NCI-H2081 treated with DMSO at 0.1 percent for 48 hours (cell line): ENCODE results near the gene MLLT3.

Experiments
- DNase-seq: peaks from one replicate; lab custom pipeline; 2025; lab: John Stamatoyannopoulos, UW

The MLLT3 gene

DNA sequence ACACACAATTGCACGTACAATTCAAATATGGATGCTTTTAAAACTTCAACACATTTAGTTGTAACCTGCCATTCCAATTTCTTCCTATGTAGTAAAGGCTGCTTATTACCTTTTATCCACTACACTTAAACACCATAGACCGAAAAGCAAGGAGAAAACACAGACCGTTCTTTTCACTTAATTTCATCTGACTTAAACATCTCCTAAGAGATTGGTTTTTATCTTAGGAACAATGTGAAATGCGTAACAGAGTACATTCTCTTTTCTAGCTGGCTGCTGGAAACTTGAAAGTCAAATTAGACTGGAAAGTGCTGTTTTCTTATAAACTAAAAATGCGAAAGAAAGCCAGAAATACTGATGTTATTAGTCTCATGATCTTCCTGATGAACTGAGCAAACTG is 241.8 kb downstream of the MLLT3 start:
- no peak for DNase-seq

DNA sequence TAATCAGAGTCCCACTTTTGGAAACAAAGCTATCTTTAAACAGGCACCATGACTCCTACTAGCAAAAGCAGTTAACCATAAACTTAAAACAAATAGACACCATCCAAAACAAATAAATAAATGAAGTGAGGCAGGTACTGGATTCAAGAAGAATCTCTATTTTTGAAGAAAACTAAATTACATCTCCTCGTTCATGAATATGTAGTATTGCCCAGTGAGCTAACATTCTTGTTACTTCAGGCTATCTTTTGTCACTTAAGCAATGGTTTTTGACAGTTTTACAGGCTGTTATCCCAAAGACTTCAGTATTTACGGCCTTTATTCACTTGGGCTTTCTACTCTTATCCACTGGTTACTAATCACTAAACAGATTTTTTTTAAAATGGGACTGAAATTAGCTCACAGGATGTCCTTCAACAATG is 242.5 kb downstream of the MLLT3 start:
- DNase-seq, result no peak

DNA sequence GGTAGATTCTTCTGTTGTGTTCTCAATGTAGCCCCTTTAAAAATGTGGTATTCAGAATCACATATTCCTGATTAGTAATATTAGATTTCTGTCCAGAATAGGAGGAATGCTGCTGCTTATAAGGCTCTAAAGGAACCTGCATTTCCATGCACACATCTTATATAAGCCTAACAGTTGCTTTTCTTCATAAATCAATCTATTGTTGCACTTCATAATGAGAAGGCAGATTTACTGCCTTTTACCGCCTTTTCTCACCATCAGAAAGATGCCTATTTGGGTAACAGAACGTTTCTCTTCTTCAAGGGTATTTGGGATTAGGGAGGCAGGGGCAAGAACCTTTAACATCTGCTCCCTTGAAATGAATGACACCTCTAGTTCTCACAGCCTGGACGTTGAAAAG is 243.4 kb downstream of the MLLT3 start:
- no peak for DNase-seq

DNA sequence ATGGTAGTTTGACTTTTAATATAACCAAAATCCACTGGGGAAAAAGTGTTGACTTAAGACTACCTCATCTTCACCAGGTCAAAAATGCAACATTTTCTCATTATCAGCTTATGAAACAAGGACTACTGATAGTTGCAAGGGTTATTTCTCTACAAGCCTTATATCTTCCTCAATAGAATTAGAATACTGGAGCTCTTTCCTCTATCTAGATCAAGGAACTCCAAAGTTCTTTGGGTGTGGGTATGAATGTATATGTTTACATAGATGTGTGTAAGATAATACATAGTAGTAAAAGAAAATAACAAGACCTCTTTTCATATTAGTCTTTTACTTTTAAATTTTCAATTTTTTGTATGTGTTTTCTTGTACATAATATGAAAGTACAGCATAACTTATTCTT is 244.5 kb downstream of the MLLT3 start:
- DNase-seq, result no peak

DNA sequence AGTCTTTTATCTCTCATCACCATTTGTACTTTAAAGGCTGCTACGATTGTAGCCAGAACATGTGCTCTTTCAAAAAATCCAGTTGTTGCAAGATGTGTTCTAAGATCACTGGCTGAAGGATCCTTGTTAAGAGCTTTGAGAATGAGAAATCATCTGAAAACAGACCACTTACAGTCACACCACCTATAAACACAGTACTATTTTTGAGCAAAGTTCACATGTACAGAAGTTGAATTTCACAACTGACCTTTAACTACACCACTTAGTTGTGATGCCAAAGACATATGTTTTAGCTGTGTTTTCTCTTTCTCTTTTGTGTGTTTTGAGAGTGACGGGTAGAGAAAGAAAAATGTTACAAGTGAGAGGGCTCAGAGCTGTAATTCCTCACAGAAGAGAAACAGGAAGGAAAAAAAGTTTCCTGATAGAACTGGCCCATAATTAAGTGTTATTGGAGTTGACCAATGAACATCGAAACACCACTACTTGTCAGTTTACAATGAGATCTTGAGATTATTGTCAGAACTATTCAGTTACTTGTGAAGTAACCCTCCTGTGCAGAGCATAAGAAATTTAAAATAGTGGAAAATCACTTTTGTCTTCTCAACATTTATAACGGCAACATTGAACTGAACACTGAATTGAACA is 245.4 kb downstream of the MLLT3 start:
- no peak for DNase-seq

DNA sequence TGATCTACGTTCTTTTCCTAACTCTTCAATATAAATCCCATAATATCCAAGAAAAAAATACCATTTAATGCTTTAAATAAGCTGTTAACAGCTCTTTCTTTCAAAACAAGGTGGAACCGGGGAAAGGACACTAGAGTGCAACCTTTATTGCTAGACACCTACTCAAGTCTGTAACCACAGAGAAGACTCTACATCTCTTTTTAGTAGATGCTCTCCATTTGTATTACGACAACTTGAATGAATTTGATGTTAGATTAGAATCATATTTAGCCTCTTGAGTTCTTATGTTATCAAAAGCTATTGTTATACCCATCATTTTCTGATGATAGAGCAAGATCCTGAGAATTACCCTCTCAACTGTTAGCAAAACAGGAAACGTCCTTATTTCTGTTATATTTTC is 246.3 kb downstream of the MLLT3 start:
- no peak for DNase-seq

DNA sequence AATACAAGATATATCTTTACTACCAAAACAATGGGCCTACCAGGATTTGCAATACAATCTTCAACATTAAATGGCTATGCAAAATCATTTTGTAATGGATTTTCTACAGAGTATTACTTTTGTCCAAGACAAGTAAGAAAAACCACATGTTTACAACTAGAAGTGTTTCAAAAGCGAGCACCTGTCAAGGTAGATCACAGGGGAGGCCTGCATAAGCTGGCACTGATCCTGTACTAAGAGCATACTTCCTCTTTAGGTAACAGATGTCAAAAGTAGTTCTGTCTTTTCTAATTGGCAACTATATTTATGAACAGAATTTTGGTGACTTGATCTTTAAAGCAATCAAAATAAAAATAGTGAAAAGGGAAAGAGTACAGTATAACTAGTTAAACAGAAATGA is 249.0 kb downstream of the MLLT3 start:
- DNase-seq, result no peak

DNA sequence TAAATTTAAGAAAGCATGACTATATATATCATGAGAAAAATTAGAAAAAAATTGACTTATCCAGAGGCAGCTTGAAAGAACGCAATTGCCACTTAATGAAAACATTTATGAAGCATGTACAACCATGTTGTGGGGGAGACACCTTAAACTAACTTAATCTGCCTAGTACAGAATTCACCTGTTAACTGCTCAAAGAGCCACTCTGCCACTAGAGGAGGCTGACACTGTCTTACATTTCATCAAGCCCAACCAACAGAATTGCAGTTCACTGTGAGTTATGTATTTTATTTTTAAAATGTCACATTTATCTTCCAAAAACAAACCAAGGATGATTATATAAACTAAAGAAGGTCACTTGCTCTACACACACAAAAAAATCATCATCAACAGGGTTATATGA is 252.9 kb downstream of the MLLT3 start:
- no peak for DNase-seq

DNA sequence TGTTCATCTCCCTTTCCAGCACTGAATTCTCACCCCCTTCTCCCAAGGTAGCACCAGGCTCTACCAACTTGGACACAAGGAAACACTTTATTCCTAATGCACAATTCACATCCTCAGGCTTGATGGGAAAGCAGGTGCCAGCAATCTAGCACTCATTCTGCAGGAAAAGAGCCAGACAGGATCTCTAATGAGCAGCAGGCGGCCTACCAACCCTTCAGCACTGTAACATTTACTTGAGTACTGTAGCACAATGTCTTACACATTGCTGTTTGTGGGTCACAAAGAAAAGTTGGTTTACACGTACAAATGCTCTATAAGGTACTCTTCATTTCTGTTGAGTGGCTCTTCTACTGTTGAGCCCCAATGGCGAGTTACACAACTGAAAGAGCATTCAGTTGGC is 254.4 kb downstream of the MLLT3 start:
- no peak for DNase-seq

DNA sequence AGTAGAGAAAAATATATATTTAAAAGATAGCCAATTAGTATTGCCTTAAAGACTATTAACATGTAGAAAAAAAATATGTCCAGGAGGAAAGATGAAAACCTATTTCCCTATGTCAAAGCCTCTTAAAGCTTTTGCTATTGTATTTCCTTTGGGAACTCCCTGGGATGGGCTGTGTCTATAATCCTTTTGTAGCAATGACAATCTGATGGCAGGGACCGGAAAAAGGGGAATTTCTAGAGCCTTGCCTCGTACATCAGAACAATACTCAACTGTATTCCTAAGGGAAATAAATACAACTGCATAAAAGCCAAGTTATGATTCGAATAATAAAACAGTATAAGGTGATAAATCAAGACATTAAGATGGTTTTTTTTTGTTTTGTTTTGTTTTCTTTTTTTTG is 257.3 kb downstream of the MLLT3 start:
- DNase-seq, result no peak

DNA sequence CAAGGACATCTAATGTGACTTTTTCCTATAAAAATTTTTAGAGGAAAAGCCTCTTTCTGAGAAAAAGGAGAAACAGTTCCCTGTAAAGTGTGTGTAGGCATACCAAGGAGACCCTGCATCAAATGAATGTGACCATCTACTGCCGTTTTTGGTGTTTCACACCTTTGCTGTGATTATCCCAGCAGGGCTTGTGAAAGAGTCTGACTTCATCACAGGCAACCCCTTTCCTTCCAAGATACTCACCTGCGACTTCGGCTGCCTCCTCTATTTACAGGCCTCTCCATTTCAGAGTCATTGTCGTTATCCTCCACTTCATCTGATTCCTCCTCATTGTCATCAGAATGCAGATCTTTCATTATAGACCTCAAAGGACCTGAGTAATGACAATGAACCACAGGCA is 259.1 kb downstream of the MLLT3 start:
- no peak for DNase-seq

DNA sequence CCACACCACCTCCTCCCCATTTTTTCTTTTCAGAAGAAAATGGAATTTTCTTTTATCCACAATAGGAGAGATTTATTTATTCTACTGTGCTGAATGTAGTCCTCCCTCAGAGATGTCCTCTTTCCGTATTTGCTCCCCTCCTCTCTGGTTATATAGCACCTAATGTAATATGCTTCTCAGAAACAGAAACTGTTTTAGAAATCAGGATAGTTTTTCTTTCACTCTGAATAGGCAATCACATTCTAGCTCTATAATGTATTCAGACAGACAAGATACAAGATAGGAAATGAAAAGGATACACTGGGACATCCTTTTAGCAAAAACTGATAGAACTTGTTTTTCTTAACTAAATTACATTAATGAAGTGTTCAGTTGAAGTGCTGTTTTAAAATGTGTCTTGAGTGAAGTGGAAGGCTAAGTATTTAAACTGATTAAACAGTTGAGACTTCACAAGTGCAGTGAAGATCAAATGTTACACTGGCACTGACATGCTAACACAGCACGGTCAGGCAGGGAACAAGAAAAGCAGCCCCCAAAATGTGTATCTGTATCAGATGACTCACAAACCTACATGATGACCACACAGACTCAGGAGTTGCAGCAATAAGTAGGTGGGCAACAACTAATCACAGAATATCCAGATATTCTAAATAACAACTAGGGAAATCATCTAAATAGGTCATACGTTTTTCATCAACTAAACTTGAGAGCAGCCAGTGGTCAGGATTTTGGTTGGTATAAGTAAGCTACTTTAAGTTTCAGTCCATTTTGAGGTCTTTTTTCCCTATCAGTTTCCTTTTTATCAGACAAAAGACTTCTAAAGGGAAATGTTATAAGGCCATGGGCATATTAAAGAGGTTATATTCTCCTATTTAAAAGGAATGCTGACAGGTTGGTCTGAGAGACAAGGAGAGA is 260.4 kb downstream of the MLLT3 start:
- no peak for DNase-seq

DNA sequence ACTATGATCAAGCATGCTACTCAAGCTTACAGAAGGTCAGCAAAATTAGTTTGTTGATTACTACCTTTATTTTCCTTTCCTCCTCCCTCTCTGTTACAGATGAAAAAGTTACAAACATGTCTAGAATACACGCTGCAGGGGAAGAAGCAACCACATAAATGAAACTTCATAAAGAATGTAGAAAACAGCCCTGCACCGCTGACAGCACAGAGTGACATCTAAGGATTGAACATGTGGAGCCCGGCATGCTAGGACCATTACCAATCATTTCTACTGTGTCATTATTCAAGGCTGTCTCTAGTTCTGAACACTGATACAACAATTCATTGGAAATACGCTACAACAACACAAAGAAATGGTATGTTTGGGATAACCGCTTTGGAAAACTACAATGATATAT is 261.1 kb downstream of the MLLT3 start:
- no peak for DNase-seq

DNA sequence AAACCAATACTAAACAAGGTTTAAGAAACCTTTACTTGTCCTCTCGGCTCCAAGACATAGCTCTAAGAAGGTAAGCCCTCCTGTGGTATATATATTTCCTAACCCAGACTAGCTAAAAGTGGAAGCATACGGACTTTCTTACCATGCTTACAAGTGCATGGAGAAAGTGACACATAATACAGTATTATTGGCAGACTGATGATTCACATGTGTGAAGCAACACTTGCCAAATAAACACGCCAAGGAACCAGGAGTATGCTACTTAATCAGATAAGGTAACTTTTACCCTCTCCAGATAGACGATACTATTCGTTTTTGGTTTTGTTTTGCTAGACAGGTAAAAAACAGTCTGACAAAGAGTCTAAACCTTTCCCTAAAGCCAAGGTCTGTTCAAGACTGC is 264.1 kb downstream of the MLLT3 start:
- DNase-seq, result no peak

DNA sequence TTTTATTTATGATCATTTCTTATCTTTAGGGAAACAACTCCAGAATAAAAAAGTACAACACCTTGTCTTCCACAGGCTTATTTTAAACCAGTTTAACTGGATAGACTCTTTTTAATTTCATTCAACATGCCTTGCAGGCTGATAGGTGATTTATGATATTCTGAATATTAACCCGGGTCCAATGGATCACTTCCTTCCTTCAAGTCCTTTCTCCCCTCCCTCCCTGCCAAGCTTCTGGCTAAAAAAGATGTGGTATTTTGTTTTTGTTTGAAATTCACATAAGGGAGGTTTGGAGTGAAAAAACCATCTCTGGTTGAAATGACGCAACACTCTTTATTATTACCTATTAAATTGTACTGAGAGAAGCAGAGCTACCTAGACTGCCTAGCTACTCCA is 265.3 kb downstream of the MLLT3 start:
- no peak for DNase-seq

DNA sequence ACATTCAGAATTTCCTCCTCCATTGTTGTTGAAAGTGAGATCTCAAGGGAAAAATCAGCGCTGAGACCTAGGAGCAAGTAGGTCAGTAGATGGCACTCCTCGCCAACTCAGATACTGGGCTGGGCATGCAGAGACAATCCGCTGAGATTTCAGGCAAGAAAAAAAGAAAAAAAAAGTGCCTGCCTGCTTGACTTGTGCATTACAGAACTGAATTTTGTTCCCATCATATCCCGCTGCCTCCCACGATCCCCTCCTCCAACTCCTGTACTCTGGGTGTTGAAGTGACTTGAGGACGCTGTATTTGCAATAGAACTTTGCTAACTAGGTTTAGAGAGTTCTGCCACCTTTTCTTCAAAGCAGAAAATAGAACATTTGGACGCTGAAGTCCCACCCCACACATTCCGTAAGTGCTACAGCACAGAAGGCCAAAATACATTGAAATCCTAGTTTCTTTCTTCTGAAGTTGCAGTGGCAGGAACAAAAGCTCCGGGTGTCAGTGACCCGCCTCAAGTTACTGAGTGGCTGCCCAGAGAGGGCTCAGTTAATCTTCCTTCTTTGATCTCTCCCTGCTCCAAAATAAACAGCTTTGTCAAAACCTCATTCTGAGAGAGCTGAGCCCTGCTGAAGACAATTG is 265.8 kb downstream of the MLLT3 start:
- DNase-seq, result peak; percentile 39

DNA sequence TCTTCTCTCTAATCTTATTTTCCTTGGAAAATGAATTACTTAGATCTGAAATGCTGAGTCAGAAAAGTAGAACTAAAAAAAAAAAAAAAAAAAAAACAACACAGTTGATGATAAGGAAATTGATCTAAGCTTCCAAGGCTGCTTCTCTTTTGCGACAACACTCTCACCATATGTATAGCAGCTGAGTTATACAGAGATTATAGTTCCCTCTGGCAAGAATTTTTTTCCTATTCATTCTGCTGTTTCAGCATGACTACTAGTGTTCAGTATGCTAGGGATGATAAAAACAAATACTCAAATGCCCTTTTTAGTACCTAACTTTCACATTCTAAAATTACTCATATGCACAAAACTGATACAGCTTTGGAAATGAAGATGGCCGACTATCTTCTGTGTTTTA is 267.3 kb downstream of the MLLT3 start:
- no peak for DNase-seq

DNA sequence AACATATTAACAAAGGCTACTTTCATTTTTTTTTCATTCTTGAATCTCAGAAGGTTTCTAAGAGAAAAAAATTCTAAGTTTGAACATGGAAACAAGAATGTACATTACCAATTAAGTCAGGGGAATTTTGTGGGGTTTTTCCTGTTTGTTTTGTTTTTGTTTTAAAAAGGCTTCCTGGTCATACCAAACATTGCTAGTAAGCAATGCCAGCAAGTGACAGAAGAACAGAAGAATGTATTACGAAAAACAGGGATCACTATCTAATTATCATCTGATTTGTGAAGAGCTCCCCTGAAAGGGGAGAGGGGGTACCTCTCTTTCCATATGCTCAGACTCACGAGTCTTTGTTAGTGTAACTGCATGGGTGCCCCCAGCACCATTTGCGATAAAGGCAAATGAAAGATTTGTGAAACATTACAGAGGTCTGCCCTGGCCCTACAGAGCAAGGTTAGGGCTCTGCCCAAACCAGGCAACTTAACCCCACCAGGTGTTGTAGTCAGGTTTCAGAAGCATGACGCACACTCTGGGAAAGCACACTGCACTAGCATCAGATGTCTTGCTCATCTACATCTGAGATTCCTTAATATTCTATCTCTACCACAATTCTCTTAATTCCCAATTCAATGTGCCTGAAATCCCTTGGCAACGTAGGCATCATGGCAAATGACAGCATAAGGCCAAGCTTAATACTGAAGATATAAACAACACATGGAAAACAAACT is 268.2 kb downstream of the MLLT3 start:
- no peak for DNase-seq

DNA sequence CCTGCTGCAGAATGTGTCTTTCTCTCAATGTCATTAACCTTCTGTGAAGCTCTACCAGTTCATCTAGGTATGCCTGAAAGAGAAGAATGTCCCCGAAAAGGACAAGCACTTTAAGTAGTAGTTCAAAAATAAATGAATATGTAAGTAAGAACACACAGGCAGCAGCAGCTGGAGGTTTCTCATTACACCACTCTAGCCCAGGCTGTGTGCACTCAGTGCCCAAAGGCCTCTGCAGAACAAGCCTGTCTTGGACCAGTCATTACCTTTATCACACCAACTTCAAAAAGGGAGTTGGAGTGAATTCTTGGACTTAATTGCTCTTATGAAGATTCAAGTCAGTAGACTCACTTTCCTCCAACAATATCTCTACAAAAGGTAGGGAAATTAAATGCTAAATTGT is 268.8 kb downstream of the MLLT3 start:
- no peak for DNase-seq

DNA sequence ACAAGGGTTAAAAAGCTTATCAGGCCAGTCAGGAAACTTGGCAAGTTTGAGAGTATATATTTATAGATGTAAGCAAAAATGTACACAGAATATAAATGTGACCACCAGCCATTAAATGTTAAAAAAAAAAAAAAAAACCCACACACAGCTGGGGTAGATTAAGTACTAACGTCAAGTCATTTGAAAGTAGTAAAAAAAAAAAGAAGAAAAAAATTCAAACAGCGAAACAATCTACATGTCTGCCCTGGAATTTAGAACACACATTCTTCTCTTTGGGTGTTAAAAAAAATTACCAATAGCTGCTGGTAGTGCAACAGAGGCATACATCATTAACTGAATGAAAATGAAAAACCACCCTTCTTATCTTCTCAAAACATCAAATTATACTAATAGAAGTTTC is 269.7 kb downstream of the MLLT3 start:
- no peak for DNase-seq

DNA sequence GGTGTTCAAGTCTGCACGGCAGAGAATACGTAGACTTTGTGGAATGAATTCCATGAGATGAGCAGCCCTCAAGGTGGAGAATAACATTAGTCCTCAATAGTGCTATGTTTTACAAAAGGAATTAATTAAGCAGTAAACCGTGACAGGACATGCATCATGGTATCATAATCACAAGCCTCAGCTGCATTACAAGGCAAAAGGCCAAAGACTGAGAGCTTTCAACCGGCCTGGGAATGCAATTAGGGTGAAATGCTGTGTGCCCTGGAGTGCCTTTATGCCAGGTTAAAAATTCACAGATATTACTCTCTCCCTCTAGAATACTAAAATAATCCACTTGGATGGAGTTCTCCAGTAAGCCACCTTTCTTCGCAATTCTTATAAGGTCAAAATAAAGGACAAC is 270.6 kb downstream of the MLLT3 start:
- DNase-seq, result no peak

DNA sequence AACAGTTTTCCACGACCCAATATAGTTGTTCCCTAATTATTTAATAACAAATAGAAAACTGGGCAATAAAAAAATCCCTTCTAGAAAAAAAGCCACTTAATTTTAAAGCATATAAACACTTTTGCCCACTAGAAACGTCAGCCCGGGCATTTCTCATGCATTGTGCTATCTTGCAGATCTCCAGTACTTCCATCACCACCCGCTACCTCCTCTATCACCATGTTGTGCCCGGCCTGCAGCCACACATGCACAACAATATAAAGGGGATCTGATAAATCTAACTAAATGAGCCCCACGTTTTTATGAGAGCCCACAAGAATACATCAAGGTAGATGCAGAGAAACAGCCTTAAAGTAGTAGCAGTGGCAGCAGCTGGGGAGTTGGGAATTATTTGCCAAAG is 272.7 kb downstream of the MLLT3 start:
- no peak for DNase-seq

DNA sequence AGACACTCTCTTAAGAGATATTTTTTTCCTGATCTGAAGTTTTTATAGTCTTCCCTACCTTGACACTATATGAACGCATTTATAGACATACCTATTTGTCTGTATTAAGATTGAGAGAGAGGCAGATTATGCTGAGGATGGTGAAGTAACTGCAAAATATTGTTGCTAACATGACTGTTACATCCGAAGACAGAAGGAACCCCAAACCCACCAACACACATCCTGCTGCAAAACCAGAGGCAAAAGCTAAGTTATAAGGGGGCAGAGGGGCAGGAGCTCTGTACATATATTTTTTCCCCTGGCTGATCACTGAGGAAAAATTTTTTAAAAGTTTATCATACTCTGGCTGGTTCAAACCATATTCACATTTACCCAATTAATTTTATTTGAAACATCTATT is 279.0 kb downstream of the MLLT3 start:
- DNase-seq, result no peak
